DMS153 (cell line): ENCODE data around the gene SF3B5.
"Not testable (repeated sequence)": the region's sequence is repeated elsewhere in the genome, so short reads cannot be mapped to it uniquely, and the experiment has no call there.

Experiments used
- DNase-seq: peaks from one replicate; lab custom pipeline; 2025; lab: John Stamatoyannopoulos, UW

The SF3B5 gene

GRCh38 chr6:144063744-144064401 is 31.5 kb downstream of the SF3B5 start:
- peak; percentile 54 for DNase-seq

DNA sequence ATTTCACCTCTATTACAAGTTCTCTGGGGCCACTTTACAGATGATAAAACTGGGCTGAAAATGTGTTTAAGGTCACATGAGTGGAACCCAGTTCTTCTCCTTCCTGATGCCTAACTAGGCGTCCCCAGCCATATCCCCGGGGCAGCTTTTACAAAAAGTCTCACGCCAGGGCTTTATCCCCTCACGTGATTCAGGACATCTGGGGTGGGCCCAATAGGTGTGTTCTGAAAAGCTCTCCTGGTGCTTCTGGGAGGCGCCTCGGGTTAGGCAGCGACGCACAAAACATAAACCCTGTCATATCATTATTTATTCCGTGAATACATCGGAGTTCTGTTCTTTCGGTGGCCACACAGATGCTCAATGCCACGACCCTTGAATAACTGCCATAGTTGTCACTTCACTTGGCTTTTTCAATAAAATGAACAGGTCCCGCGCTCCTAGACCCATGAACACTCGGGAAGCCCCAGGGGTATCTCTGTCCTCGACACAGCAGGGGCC is 32.1 kb downstream of the SF3B5 start:
- peak; percentile 36 for DNase-seq

GRCh38 chr6:144062786-144063185 is 32.6 kb downstream of the SF3B5 start:
- no peak for DNase-seq

- no peak for DNase-seq
These were observed 36.2 kb downstream of the SF3B5 start for GRCh38 chr6:144059139-144059538.

GRCh38 chr6:144055121-144055931 is 40.0 kb downstream of the SF3B5 start:
- DNase-seq, result no peak

DNA sequence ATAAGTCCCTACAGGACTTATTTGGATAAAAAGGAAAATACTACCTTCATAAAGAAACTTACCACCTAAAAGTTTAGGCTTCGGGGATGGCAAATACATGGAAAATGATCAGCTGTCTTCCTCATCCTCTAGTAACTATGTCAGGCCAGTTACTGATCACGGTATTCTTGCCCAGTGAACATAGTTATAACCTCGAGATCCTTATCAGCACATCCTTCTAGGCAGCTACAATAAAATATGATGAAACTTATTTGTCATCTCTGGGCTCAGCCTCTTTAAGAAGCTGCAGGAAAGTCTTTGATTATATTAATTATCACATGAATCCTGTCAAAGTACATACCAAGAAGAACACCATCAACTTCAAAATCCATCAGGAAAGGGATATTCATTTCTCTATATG is 41.8 kb downstream of the SF3B5 start:
- DNase-seq, result no peak

- DNase-seq, result no peak
These were observed 42.9 kb downstream of the SF3B5 start for GRCh38 chr6:144052488-144052887.

DNA sequence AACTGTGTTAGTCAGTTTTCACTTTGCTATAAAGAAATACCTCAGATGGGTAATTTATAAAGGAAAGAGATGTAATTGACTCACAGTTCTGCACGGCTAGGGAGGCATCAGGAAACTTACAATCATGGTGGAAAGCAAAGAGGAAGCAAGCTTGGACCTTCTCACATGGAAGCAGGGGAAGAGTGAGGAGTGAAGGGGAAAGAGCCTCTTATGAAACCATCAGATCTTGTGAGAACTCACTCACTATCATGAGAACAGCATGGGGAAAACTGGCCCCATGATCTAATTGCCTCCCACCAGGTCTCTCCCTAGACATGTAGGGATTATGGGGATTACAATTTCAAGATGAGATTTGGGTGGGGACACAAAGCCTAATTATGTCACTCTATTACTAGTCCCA is 46.0 kb downstream of the SF3B5 start:
- DNase-seq, result no peak

GRCh38 chr6:144047688-144048087 is 47.7 kb downstream of the SF3B5 start:
- no peak for DNase-seq

DNA sequence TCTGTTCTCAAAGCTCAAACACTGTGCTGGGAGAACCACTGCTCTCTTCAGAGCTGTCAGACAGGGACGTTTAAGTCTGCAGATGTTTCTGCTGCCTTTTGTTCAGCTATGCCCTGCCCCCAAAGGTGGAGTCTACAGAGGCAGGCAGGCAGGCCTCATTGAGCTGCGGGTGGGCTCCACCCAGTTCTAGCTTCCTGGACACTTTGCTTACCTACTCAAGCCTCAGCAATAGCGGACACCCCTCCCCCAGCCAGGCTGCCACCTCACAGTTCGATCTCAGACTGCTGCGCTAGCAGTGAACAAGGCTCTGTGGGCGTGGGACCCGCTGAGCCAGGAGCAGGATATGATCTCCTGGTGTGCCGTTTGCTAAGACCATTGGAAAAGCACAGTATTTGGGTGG is 48.7 kb downstream of the SF3B5 start:
- DNase-seq, result not testable (repeated sequence)

DNA sequence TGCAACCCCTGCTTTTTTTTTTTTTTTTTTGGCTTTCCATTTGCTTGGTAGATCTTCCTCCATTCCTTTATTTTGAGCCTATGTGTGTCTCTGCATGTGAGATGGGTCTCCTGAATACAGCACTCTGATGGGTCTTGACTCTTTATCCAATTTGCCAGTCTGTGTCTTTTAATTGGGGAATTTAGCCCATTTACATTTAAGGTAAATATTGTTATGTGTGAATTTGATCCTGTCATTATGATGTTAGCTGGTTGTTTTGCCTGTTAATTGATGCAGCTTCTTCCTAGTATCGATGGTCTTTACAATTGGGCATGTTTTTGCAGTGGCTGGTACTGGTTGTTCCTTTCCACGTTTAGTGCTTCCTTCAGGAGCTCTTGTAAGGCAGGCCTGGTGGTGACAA is 50.4 kb downstream of the SF3B5 start:
- DNase-seq, result not testable (repeated sequence)
